BJ (cell line): ENCODE measurements around the gene THOP1. TPM values are rescaled to one million over a fixed set of nuclear protein-coding genes. Genes with fewer than 3 reads are reported as not detected.
A peak's percentile ranks its signal among the peaks of the same experiment; 100 is the strongest.

Experiments
- CTCF ChIA-PET: fragments of 350-600 bp; formaldehyde crosslinking; extraction: SDS; loops from one replicate; lab custom pipeline; 2021; ENCODE audit warnings: antibody characterized with exemption, inconsistent platforms; lab: Yijun Ruan, JAX
- POLR2A ChIA-PET: fragments of 300-600 bp; sonication (Branson Sonifier 250); formaldehyde crosslinking; extraction: SDS; loops from one replicate; lab custom pipeline; 2021; ENCODE audit warnings: antibody characterized with exemption; lab: Charles Lee
- DNase-seq: peaks from one replicate; pipeline ENCODE4 v3.0.0-alpha.2; 2011; ENCODE audit warnings: low read depth
- H3K27me3 ChIP-seq: 2 replicates; pipeline ENCODE4 v1.6.0; 2011; ENCODE audit warnings: low read length; ENCODE audit not compliant: control insufficient read depth, insufficient read depth
- H3K36me3 ChIP-seq: 2 replicates; pipeline ENCODE4 v1.5.1; 2011; ENCODE audit warnings: low read length; ENCODE audit not compliant: control insufficient read depth, insufficient read depth
- H3K4me3 ChIP-seq: 2 replicates; pipeline ENCODE4 v1.5.1; 2011; ENCODE audit warnings: low read depth, mild to moderate bottlenecking, control low read depth, low read length
- polyA plus RNA-seq: library from polyadenylated mRNA; depleted of rRNA; stranded (reverse); fragments of >200 nt; gene quantifications from 2 replicates; pipeline ENCODE4 v1.2.3, GENCODE V29; 2011
- TF ChIP-seq, protein P1 (sequence below): IDR thresholded peaks from 2 replicates; pipeline ENCODE4 v1.5.1; 2011; ENCODE audit warnings: low read depth, mild to moderate bottlenecking, control low read depth, inconsistent platforms, low read length, moderate library complexity; ENCODE audit not compliant: insufficient read depth

The THOP1 gene
- polyA plus RNA-seq, 1 experiment = 71.7 TPM

DNA sequence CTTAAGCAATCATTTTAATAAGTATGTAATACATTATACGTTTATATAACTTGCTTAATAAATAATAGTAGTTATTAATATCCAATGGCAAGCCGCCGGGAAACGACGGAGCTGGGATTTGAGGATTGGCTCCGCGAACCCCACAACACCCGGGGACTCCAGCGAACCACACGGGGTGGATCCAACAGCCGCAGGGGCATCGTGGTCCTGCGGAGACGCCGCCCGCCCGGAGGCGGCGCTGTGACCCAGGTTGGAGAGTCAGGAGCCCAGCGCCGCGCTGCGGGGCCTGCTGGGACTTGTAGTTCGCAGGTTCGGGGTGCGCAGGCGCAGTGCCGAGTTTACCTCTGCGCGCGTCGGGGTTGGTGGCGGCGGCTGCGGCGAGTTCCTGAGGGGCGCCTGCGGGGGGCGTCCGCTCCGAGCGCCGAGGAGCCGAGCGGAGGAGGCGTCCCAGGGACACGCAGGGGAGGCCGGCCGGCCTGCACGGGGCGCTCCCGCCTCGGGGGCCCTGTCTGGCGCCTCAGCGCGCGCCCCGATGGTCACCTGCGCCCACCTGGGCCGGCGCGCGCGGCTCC is 34.3 kb downstream of the THOP1 start, which contains the start of gene ZNF554:
Gene ZNF554 (plus strand): TSS at position 329 of the 572 bp plus-strand sequence. CDS start 204 bp downstream, at position 533.
- TF ChIP-seq, protein P1, sequence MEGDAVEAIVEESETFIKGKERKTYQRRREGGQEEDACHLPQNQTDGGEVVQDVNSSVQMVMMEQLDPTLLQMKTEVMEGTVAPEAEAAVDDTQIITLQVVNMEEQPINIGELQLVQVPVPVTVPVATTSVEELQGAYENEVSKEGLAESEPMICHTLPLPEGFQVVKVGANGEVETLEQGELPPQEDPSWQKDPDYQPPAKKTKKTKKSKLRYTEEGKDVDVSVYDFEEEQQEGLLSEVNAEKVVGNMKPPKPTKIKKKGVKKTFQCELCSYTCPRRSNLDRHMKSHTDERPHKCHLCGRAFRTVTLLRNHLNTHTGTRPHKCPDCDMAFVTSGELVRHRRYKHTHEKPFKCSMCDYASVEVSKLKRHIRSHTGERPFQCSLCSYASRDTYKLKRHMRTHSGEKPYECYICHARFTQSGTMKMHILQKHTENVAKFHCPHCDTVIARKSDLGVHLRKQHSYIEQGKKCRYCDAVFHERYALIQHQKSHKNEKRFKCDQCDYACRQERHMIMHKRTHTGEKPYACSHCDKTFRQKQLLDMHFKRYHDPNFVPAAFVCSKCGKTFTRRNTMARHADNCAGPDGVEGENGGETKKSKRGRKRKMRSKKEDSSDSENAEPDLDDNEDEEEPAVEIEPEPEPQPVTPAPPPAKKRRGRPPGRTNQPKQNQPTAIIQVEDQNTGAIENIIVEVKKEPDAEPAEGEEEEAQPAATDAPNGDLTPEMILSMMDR = peak; percentile 99
- CTCF ChIA-PET = interaction anchor here (0.6 to 1.9 kb wide), 11 partner anchors 9 to 1777 kb away, joined by 3 to 9 read pairs (median 3); partner anchors contain the start of gene ZNF555
- peak; percentile 42 for DNase-seq
- H3K36me3 ChIP-seq = peaks cover 1% of the 10 kb centered on the region; the same call in 1 of the 2 replicates
- peak within 1 kb of the TSS; percentile 48 for H3K4me3 ChIP-seq
- POLR2A ChIA-PET = no interaction called here
- no peaks in the 10 kb centered on the region for H3K27me3 ChIP-seq

DNA sequence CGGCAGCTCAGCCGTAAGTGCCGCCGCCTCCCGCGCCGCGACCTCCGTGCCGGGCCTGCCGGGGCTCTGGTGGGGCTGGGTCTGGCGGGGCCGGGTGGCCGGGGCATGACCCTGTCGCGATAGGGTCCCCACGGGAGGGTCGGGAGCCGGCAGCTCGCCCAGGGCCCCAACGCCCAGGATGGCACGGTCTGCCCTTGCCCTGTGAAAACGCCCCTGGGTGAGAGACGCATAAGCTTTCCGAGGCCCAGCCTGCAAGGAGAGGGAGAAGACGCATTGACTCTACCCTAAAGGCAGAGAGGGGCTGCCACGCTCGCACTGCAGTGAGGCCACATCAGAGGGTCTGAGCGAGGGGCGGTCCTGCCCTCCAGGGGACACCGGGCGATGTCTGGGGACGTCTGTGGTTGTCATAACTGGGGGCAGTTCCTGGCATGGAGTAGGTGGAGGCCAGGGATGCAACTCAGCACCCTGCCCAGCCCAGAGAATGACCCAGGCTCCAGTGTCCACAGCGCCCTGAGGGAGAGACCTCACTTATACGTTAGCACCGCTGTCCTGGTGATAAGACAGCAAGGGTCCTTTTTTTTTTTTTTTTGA is 34.9 kb downstream of the THOP1 start:
- TF ChIP-seq, protein P1 = no peak
- no peak for DNase-seq
- Histone ChIP-seq H3K36me3 (peaks cover 1% of the 10 kb centered on the region; the same call in 1 of the 2 replicates), H3K4me3 (peak overlapping the region; percentile 48), H3K27me3 (no peaks in the 10 kb centered on the region)
- ChIA-PET CTCF (interaction anchor here (0.7 to 1.9 kb wide), 5 partner anchors 15 to 1777 kb away, joined by 3 to 9 read pairs (median 4); no protein-coding TSS in a partner anchor), POLR2A (no interaction called here)

DNA sequence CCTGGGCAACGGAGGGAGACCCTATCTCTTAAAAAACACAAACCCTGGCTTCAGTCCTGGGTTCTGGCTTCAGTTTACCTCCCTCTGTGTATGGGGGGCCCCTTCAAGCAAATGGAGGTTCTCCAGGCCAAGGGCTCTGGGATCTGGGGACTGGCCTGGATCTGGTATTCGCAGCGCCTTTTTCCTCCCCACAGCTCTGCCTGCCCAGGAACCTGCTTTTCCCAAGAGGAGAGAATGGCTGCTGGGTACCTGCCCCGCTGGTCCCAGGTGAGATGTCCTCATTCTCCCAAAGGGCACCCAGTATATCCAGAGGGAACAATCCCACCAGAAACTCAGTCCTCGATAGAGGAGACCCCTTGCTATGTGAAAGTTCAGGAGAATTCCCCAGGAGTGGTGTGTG is 37.5 kb downstream of the THOP1 start:
- Histone ChIP-seq H3K4me3 (no peak overlapping the region), H3K27me3 (no peaks in the 10 kb centered on the region), H3K36me3 (peaks cover 3% of the 10 kb centered on the region; the same call in 1 of the 2 replicates)
- POLR2A ChIA-PET = no interaction called here
- CTCF ChIA-PET = interaction anchor here (0.6 to 1.4 kb wide), 4 partner anchors 18 to 82 kb away, joined by 3 read pairs; partner anchors contain the start of gene ZNF555
- DNase-seq = no peak
- TF ChIP-seq, protein P1 = no peak

DNA sequence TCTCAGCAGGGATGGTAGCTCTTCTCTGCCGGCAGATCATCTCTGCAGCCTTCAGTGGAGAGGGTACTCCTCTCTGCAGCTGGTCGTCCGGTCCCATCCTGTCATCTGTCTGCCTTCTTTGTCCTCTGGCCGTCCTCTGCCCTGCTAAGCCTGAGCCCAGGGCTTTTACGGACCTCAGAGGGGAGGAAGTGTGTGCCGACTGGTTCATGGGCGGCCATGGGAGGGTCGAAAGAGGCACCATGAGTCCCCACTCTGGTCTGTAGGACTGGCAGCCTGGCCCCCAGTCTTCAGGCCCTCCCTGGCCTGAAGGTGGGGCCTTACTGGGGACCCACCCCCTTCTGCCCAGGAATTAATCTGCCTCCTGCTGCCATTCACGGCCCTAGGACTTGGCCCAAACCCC is 38.3 kb downstream of the THOP1 start:
- no peak for DNase-seq
- Histone ChIP-seq H3K4me3 (no peak overlapping the region), H3K36me3 (peaks cover 3% of the 10 kb centered on the region; the same call in 1 of the 2 replicates), H3K27me3 (no peaks in the 10 kb centered on the region)
- CTCF ChIA-PET = interaction anchor here (1.0 kb wide), 1 partner anchor 17 kb away, joined by 3 read pairs; the partner anchor contains the start of gene ZNF555
- TF ChIP-seq, protein P1 = no peak
- POLR2A ChIA-PET = no interaction called here

DNA sequence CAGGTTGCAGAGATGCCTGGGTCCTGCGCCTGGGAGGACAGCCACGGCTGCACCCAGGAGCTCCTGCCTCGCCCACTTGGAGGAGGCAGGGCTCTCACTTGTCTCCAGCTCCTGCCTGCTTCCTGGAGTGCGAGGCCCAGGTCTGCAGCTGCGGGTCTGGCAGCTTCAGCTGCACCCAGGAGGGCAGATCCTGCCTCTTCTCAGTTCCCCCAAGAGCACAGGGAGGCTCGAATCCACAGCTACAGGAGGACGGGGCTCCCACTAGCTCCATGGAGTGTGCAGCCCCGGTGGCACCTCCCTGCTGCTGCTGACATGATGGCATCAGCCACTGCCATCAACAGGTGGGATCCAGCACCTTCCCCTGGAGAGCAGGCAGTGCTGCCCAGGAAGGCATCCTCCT is 38.8 kb downstream of the THOP1 start:
- Histone ChIP-seq H3K4me3 (no peak overlapping the region), H3K27me3 (no peaks in the 10 kb centered on the region), H3K36me3 (peaks cover 3% of the 10 kb centered on the region; the same call in 1 of the 2 replicates)
- DNase-seq = no peak
- ChIA-PET POLR2A (interaction anchor here (1.1 kb wide), 1 partner anchor 107 kb away, joined by 3 read pairs; no protein-coding TSS in a partner anchor), CTCF (interaction anchor here (0.6 to 1.0 kb wide), 3 partner anchors 17 to 43 kb away, joined by 3 read pairs; partner anchors contain the start of genes ZNF555 and ZNF556)
- TF ChIP-seq, protein P1 = no peak
